ENCODE results near the gene AK4. TPM values are rescaled to one million over a fixed set of nuclear protein-coding genes. Genes with fewer than 3 reads are reported as not detected.

Gene AK4
- total RNA-seq, 1 donor from 2014 or later = 133 TPM

- peak overlapping the region; percentile 54 for H3K27ac ChIP-seq (ENCODE audit: low read depth, low read length)
- Mint-ChIP-seq H3K36me3 (ENCODE audit: low read depth, unreplicated experiment) (peaks cover 33% of the 10 kb centered on the region), H3K9me3 (ENCODE audit: unreplicated experiment) (peaks cover 3% of the 10 kb centered on the region), H3K4me3 (ENCODE audit: unreplicated experiment) (no peak overlapping the region), H3K4me1 (ENCODE audit: low read depth, unreplicated experiment) (peaks cover 30% of the 10 kb centered on the region), H3K27ac (ENCODE audit: unreplicated experiment) (peak overlapping the region; percentile 42), H3K27me3 (ENCODE audit: low read depth, unreplicated experiment) (no peaks in the 10 kb centered on the region)
- no peaks in the 10 kb centered on the region for H3K79me2 ChIP-seq (ENCODE audit: insufficient read depth, low read length)
- peak overlapping the region; percentile 45 for H3K4me2 ChIP-seq (ENCODE audit: low read length)
- no peak overlapping the region for H3K4me3 ChIP-seq (ENCODE audit: insufficient read depth, low read depth, low read length)
- no peak for FAIRE-seq
- no peaks in the 10 kb centered on the region for H3K9me3 ChIP-seq (ENCODE audit: insufficient read depth, low read depth, low read length)
- H3K9ac ChIP-seq (ENCODE audit: low read length) = no peak overlapping the region
- peak; percentile 83 for DNase-seq (ENCODE audit: low read depth)
- no peaks in the 10 kb centered on the region for H3K36me3 ChIP-seq (ENCODE audit: insufficient read depth, low read length)
- TF ChIP-seq CTCF (IDR thresholded peaks at IDR 0.05; ENCODE audit: insufficient read depth, low read depth, low read length) = no peak
- no peak for TF ChIP-seq EZH2 (IDR thresholded peaks at IDR 0.05; ENCODE audit: insufficient read depth, low read length)
- H4K20me1 ChIP-seq (ENCODE audit: insufficient read depth, low read length) = no peaks in the 10 kb centered on the region
- peaks cover 15% of the 10 kb centered on the region for H3K4me1 ChIP-seq (ENCODE audit: insufficient read depth, low read length)
- H2AFZ ChIP-seq (ENCODE audit: low read depth, low read length) = no peak overlapping the region
- no peaks in the 10 kb centered on the region for H3K27me3 ChIP-seq (ENCODE audit: insufficient read depth, low read length)
Measured at GRCh38 chr1:65195495-65196417, 47.8 kb downstream of the AK4 start.

GRCh38 chr1:65196926-65197325 is 48.9 kb downstream of the AK4 start:
- peaks cover 32% of the 10 kb centered on the region for H3K36me3 Mint-ChIP-seq (ENCODE audit: low read depth, unreplicated experiment)
- no peaks in the 10 kb centered on the region for H3K27me3 ChIP-seq (ENCODE audit: insufficient read depth, low read length)
- no peak overlapping the region for H3K4me3 Mint-ChIP-seq (ENCODE audit: unreplicated experiment)
- H2AFZ ChIP-seq (ENCODE audit: low read depth, low read length) = no peak overlapping the region
- no peak for DNase-seq (ENCODE audit: low read depth)
- no peaks in the 10 kb centered on the region for H3K79me2 ChIP-seq (ENCODE audit: insufficient read depth, low read length)
- H3K27me3 Mint-ChIP-seq (ENCODE audit: low read depth, unreplicated experiment) = no peaks in the 10 kb centered on the region
- H3K27ac ChIP-seq (ENCODE audit: low read depth, low read length) = no peak overlapping the region
- H3K27ac Mint-ChIP-seq (ENCODE audit: unreplicated experiment) = no peak overlapping the region
- TF ChIP-seq CTCF (IDR thresholded peaks at IDR 0.05; ENCODE audit: insufficient read depth, low read depth, low read length) (no peak), EZH2 (IDR thresholded peaks at IDR 0.05; ENCODE audit: insufficient read depth, low read length) (no peak)
- peaks cover 30% of the 10 kb centered on the region for H3K4me1 Mint-ChIP-seq (ENCODE audit: low read depth, unreplicated experiment)
- H4K20me1 ChIP-seq (ENCODE audit: insufficient read depth, low read length) = no peaks in the 10 kb centered on the region
- no peaks in the 10 kb centered on the region for H3K36me3 ChIP-seq (ENCODE audit: insufficient read depth, low read length)
- no peaks in the 10 kb centered on the region for H3K9me3 ChIP-seq (ENCODE audit: insufficient read depth, low read depth, low read length)
- H3K4me3 ChIP-seq (ENCODE audit: insufficient read depth, low read depth, low read length) = no peak overlapping the region
- H3K4me2 ChIP-seq (ENCODE audit: low read length) = no peak overlapping the region
- H3K9me3 Mint-ChIP-seq (ENCODE audit: unreplicated experiment) = no peaks in the 10 kb centered on the region
- no peak overlapping the region for H3K9ac ChIP-seq (ENCODE audit: low read length)
- peaks cover 15% of the 10 kb centered on the region for H3K4me1 ChIP-seq (ENCODE audit: insufficient read depth, low read length)
- no peak for FAIRE-seq

GRCh38 chr1:65197636-65198035 is 49.6 kb downstream of the AK4 start:
- Histone ChIP-seq H3K9ac (ENCODE audit: low read length) (no peak overlapping the region), H2AFZ (ENCODE audit: low read depth, low read length) (no peak overlapping the region), H3K27ac (ENCODE audit: low read depth, low read length) (no peak overlapping the region), H3K9me3 (ENCODE audit: insufficient read depth, low read depth, low read length) (no peaks in the 10 kb centered on the region), H3K4me1 (ENCODE audit: insufficient read depth, low read length) (peaks cover 15% of the 10 kb centered on the region), H3K36me3 (ENCODE audit: insufficient read depth, low read length) (no peaks in the 10 kb centered on the region), H3K27me3 (ENCODE audit: insufficient read depth, low read length) (no peaks in the 10 kb centered on the region), H4K20me1 (ENCODE audit: insufficient read depth, low read length) (no peaks in the 10 kb centered on the region), H3K4me2 (ENCODE audit: low read length) (no peak overlapping the region), H3K79me2 (ENCODE audit: insufficient read depth, low read length) (no peaks in the 10 kb centered on the region), H3K4me3 (ENCODE audit: insufficient read depth, low read depth, low read length) (no peak overlapping the region)
- H3K9me3 Mint-ChIP-seq (ENCODE audit: unreplicated experiment) = no peaks in the 10 kb centered on the region
- DNase-seq (ENCODE audit: low read depth) (no peak), FAIRE-seq (no peak)
- TF ChIP-seq EZH2 (IDR thresholded peaks at IDR 0.05; ENCODE audit: insufficient read depth, low read length) = no peak
- no peak for TF ChIP-seq CTCF (IDR thresholded peaks at IDR 0.05; ENCODE audit: insufficient read depth, low read depth, low read length)
- peaks cover 30% of the 10 kb centered on the region for H3K4me1 Mint-ChIP-seq (ENCODE audit: low read depth, unreplicated experiment)
- H3K4me3 Mint-ChIP-seq (ENCODE audit: unreplicated experiment) = no peak overlapping the region
- peaks cover 25% of the 10 kb centered on the region for H3K36me3 Mint-ChIP-seq (ENCODE audit: low read depth, unreplicated experiment)
- H3K27ac Mint-ChIP-seq (ENCODE audit: unreplicated experiment) = no peak overlapping the region
- no peaks in the 10 kb centered on the region for H3K27me3 Mint-ChIP-seq (ENCODE audit: low read depth, unreplicated experiment)
